Measurements from ENCODE around the gene MBD5. TPM values are rescaled to one million over a fixed set of nuclear protein-coding genes. Genes with fewer than 3 reads are reported as not detected.

The MBD5 gene
- total RNA-seq, 1 experiment from 2014 or later: 33.7 TPM

GRCh38 chr2:148067801-148068200 is 46.9 kb downstream of the MBD5 start (continued):
- TF ChIP-seq ZNF281 (CRISPR knock-in tag; IDR thresholded peaks at IDR 0.05): no peak
- TF ChIP-seq ZNF423 (CRISPR knock-in tag; IDR thresholded peaks at IDR 0.05): no peak
- TF ChIP-seq, protein P1, sequence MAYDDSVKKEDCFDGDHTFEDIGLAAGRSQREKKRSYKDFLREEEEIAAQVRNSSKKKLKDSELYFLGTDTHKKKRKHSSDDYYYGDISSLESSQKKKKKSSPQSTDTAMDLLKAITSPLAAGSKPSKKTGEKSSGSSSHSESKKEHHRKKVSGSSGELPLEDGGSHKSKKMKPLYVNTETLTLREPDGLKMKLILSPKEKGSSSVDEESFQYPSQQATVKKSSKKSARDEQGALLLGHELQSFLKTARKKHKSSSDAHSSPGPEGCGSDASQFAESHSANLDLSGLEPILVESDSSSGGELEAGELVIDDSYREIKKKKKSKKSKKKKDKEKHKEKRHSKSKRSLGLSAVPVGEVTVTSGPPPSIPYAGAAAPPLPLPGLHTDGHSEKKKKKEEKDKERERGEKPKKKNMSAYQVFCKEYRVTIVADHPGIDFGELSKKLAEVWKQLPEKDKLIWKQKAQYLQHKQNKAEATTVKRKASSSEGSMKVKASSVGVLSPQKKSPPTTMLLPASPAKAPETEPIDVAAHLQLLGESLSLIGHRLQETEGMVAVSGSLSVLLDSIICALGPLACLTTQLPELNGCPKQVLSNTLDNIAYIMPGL (CRISPR knock-in tag; IDR thresholded peaks at IDR 0.05): no peak

DNA sequence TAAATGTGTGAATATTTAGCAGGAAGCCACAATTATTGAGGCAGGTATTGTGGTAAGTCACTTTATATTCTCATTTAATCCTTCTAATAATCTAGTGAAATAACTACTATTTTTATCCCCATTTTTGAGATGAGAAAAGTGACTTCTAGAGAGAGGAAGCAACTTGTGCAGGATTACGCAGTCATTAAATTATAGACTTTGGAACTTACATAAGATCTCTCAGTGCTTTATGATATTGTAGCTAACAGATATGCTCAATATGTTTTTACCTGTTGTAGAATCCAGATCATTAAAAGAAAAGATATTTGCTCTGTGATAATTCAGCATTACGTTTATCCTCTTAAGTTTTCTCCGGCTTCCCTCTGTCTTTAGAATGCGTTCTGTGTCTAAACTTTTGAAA is 50.5 kb downstream of the MBD5 start:
- H3K9me3 Mint-ChIP-seq: no peaks in the 10 kb centered on the region
- ATAC-seq (no peak), DNase-seq (ENCODE audit: low spot score) (no peak)
- H3K27ac Mint-ChIP-seq: no peak overlapping the region
- TF ChIP-seq, protein P1 (CRISPR knock-in tag; IDR thresholded peaks at IDR 0.05): no peak
- TF ChIP-seq TP53 (CRISPR knock-in tag; IDR thresholded peaks at IDR 0.05): no peak
- TF ChIP-seq, protein P2, sequence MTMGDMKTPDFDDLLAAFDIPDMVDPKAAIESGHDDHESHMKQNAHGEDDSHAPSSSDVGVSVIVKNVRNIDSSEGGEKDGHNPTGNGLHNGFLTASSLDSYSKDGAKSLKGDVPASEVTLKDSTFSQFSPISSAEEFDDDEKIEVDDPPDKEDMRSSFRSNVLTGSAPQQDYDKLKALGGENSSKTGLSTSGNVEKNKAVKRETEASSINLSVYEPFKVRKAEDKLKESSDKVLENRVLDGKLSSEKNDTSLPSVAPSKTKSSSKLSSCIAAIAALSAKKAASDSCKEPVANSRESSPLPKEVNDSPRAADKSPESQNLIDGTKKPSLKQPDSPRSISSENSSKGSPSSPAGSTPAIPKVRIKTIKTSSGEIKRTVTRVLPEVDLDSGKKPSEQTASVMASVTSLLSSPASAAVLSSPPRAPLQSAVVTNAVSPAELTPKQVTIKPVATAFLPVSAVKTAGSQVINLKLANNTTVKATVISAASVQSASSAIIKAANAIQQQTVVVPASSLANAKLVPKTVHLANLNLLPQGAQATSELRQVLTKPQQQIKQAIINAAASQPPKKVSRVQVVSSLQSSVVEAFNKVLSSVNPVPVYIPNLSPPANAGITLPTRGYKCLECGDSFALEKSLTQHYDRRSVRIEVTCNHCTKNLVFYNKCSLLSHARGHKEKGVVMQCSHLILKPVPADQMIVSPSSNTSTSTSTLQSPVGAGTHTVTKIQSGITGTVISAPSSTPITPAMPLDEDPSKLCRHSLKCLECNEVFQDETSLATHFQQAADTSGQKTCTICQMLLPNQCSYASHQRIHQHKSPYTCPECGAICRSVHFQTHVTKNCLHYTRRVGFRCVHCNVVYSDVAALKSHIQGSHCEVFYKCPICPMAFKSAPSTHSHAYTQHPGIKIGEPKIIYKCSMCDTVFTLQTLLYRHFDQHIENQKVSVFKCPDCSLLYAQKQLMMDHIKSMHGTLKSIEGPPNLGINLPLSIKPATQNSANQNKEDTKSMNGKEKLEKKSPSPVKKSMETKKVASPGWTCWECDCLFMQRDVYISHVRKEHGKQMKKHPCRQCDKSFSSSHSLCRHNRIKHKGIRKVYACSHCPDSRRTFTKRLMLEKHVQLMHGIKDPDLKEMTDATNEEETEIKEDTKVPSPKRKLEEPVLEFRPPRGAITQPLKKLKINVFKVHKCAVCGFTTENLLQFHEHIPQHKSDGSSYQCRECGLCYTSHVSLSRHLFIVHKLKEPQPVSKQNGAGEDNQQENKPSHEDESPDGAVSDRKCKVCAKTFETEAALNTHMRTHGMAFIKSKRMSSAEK (CRISPR knock-in tag; IDR thresholded peaks at IDR 0.05; ENCODE audit: borderline replicate concordance): no peak
- TF ChIP-seq ZNF671 (CRISPR knock-in tag; IDR thresholded peaks at IDR 0.05): no peak
- TF ChIP-seq ERG (CRISPR knock-in tag; IDR thresholded peaks at IDR 0.05): no peak
- TF ChIP-seq, protein P3, sequence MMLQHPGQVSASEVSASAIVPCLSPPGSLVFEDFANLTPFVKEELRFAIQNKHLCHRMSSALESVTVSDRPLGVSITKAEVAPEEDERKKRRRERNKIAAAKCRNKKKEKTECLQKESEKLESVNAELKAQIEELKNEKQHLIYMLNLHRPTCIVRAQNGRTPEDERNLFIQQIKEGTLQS (CRISPR knock-in tag; conservative IDR thresholded peaks at IDR 0.05): no peak
- H3K36me3 Mint-ChIP-seq: no peaks in the 10 kb centered on the region
- no peaks in the 10 kb centered on the region for H3K27me3 Mint-ChIP-seq (ENCODE audit: low read depth)
- ChIA-PET CTCF (no interaction called here), POLR2A (no interaction called here)
- no peak overlapping the region for H3K4me3 Mint-ChIP-seq
- no peaks in the 10 kb centered on the region for H3K4me1 Mint-ChIP-seq

- CTCF ChIA-PET: no interaction called here
- POLR2A ChIA-PET: no interaction called here
- TF ChIP-seq, protein P4, sequence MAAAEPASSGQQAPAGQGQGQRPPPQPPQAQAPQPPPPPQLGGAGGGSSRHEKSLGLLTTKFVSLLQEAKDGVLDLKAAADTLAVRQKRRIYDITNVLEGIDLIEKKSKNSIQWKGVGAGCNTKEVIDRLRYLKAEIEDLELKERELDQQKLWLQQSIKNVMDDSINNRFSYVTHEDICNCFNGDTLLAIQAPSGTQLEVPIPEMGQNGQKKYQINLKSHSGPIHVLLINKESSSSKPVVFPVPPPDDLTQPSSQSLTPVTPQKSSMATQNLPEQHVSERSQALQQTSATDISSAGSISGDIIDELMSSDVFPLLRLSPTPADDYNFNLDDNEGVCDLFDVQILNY (CRISPR knock-in tag; IDR thresholded peaks at IDR 0.05): no peak
- TF ChIP-seq, protein P5, sequence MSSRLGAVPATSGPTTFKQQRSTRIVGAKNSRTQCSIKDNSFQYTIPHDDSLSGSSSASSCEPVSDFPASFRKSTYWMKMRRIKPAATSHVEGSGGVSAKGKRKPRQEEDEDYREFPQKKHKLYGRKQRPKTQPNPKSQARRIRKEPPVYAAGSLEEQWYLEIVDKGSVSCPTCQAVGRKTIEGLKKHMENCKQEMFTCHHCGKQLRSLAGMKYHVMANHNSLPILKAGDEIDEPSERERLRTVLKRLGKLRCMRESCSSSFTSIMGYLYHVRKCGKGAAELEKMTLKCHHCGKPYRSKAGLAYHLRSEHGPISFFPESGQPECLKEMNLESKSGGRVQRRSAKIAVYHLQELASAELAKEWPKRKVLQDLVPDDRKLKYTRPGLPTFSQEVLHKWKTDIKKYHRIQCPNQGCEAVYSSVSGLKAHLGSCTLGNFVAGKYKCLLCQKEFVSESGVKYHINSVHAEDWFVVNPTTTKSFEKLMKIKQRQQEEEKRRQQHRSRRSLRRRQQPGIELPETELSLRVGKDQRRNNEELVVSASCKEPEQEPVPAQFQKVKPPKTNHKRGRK (CRISPR knock-in tag; IDR thresholded peaks at IDR 0.05; ENCODE audit: borderline replicate concordance): no peak
- TF ChIP-seq ZSCAN18 (CRISPR knock-in tag; IDR thresholded peaks at IDR 0.05) (no peak), ZNF263 (CRISPR knock-in tag; IDR thresholded peaks at IDR 0.05; ENCODE audit: low read depth) (no peak), ZNF671 (CRISPR knock-in tag; IDR thresholded peaks at IDR 0.05) (no peak), SOX15 (CRISPR knock-in tag; IDR thresholded peaks at IDR 0.05) (no peak), MXD4 (CRISPR knock-in tag; IDR thresholded peaks at IDR 0.05; ENCODE audit: borderline replicate concordance) (no peak), ZNF219 (CRISPR knock-in tag; IDR thresholded peaks at IDR 0.05; ENCODE audit: borderline replicate concordance) (no peak), NFATC4 (CRISPR knock-in tag; IDR thresholded peaks at IDR 0.05) (no peak)
These were observed 75.1 kb downstream of the MBD5 start for GRCh38 chr2:148096012-148096411.

More at GRCh38 chr2:148096012-148096411, 75.1 kb downstream of the MBD5 start:
- H3K4me1 Mint-ChIP-seq: no peaks in the 10 kb centered on the region
- no peak overlapping the region for H3K4me3 Mint-ChIP-seq
- peaks cover 6% of the 10 kb centered on the region for H3K36me3 Mint-ChIP-seq
- H3K27me3 Mint-ChIP-seq (ENCODE audit: low read depth): no peaks in the 10 kb centered on the region; the same call in 1 of the 2 replicates
- H3K9me3 Mint-ChIP-seq: peaks cover 14% of the 10 kb centered on the region
- DNase-seq (ENCODE audit: low spot score) (no peak), ATAC-seq (no peak)
- no peak overlapping the region for H3K27ac Mint-ChIP-seq
